HepG2 (cell line): ENCODE measurements around the gene DPM2. TPM values are rescaled to one million over a fixed set of nuclear protein-coding genes. Genes with fewer than 3 reads are reported as not detected.

Source experiments
- GATAD2A ChIP-seq: IDR thresholded peaks from 2 replicates; pipeline ENCODE4 v1.6.1; 2016
- HMGXB3 ChIP-seq: sonication (generic); formaldehyde crosslinking; IDR thresholded peaks from 2 replicates; pipeline ENCODE4 v1.4.0; 2020; ENCODE audit warnings: missing genetic modification reagents, borderline replicate concordance
- HOXD1 ChIP-seq: sonication (generic); formaldehyde crosslinking; IDR thresholded peaks from 2 replicates; pipeline ENCODE4 v1.5.0; 2020; ENCODE audit warnings: missing genetic modification reagents
- MAF1 ChIP-seq: sonication (generic); formaldehyde crosslinking; IDR thresholded peaks from 2 replicates; pipeline ENCODE4 v1.5.0; 2020; ENCODE audit warnings: missing genetic modification reagents, borderline replicate concordance
- PRDM4 ChIP-seq: sonication (generic); formaldehyde crosslinking; IDR thresholded peaks from 2 replicates; pipeline ENCODE4 v1.9.0; 2021; ENCODE audit warnings: missing genetic modification reagents, borderline replicate concordance
- RCOR2 ChIP-seq: IDR thresholded peaks from 2 replicates; pipeline ENCODE4 v1.6.1; 2016; ENCODE audit warnings: missing biosample characterization, missing genetic modification reagents
- TBX2 ChIP-seq: sonication (generic); formaldehyde crosslinking; IDR thresholded peaks from 2 replicates; pipeline ENCODE4 v1.5.0; 2020; ENCODE audit warnings: missing genetic modification reagents, mild to moderate bottlenecking, borderline replicate concordance
- ZNF451 ChIP-seq: sonication (generic); formaldehyde crosslinking; IDR thresholded peaks from 2 replicates; pipeline ENCODE4 v1.5.0; 2020; ENCODE audit warnings: mild to moderate bottlenecking, missing genetic modification reagents
- ZNF766 ChIP-seq: sonication (generic); formaldehyde crosslinking; IDR thresholded peaks from 2 replicates; pipeline ENCODE4 v1.5.0; 2020; ENCODE audit warnings: missing genetic modification reagents, borderline replicate concordance
- polyA plus RNA-seq, 8 experiments: library from polyadenylated mRNA; depleted of rRNA in 3 of 8; stranded (reverse) in 7 of 8; unstranded in 1 of 8; fragments of >200 nt; fragmentation: Illumina TruSeq in 4 of 8; extraction: Trizol in 4 of 8; gene quantifications; 2 replicates each; pipeline versions ENCODE4 v1.2.1 to v1.2.3, GENCODE V29; 2011 to 2016; ENCODE audit warnings: low read depth in 4 of 8, missing spikeins in 1 of 8, mixed read lengths in 1 of 8; ENCODE audit not compliant: insufficient read depth in 1 of 8
- total RNA-seq, 5 experiments: library from RNA; depleted of rRNA; stranded (reverse); fragments of >200 nt; fragmentation: Illumina TruSeq; extraction: Trizol; gene quantifications; 2 replicates each; pipeline ENCODE4 v1.2.3, GENCODE V29; 2016; ENCODE audit warnings: low read depth in 1 of 5
- TF ChIP-seq, protein P1 (sequence below): sonication (generic); formaldehyde crosslinking; IDR thresholded peaks from 2 replicates; pipeline ENCODE4 v1.9.0; 2021; ENCODE audit warnings: missing genetic modification reagents, borderline replicate concordance
- TF ChIP-seq, protein P2 (sequence below): IDR thresholded peaks from 2 replicates; pipeline ENCODE4 v1.6.1; 2016; ENCODE audit warnings: low read depth, missing genetic modification reagents, missing compliant biosample characterization
- TF ChIP-seq, protein P3 (sequence below): sonication (generic); formaldehyde crosslinking; conservative IDR thresholded peaks from 2 replicates; pipeline ENCODE4 v1.4.0; 2020; ENCODE audit warnings: missing genetic modification reagents

DPM2 gene
- total and polyA plus RNA-seq, 2 of the 13 experiments (the other 11 are each of a cell fraction or from before 2014, with no cell fraction given) = 24.8 to 35.3 TPM

DNA sequence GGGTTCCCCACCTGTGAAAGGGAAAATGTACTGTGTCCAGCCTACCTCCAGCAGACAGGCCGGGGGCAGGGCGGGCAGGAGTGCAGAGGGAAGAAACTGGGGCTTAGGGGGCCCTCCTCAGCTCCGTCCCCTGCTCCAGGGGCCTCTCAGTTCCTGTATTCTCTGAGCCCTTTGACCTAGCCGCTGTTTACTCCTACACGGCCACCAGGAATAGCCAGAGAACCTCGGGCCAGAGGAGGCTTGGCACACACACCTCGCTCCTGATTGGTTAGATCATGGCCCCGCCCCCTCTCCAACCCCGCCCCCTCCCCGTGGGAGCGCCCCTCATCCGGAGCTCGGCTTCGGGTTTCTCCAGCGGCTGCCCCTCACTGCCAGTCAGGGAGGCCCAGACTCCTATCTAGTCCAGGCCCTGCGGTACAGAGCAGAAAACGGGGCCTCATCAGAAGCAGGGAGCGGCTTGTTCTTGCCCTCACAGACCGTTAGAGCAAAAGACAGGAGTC lies 40.4 kb downstream of the DPM2 start (continued):
- TF ChIP-seq, protein P1, sequence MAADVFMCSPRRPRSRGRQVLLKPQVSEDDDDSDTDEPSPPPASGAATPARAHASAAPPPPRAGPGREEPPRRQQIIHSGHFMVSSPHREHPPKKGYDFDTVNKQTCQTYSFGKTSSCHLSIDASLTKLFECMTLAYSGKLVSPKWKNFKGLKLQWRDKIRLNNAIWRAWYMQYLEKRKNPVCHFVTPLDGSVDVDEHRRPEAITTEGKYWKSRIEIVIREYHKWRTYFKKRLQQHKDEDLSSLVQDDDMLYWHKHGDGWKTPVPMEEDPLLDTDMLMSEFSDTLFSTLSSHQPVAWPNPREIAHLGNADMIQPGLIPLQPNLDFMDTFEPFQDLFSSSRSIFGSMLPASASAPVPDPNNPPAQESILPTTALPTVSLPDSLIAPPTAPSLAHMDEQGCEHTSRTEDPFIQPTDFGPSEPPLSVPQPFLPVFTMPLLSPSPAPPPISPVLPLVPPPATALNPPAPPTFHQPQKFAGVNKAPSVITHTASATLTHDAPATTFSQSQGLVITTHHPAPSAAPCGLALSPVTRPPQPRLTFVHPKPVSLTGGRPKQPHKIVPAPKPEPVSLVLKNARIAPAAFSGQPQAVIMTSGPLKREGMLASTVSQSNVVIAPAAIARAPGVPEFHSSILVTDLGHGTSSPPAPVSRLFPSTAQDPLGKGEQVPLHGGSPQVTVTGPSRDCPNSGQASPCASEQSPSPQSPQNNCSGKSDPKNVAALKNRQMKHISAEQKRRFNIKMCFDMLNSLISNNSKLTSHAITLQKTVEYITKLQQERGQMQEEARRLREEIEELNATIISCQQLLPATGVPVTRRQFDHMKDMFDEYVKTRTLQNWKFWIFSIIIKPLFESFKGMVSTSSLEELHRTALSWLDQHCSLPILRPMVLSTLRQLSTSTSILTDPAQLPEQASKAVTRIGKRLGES (CRISPR knock-in tag) = no peak
- no peak for TF ChIP-seq HOXD1 (CRISPR knock-in tag)
- TF ChIP-seq HMGXB3 = no peak; the same call in 1 of the 2 replicates
- TF ChIP-seq, protein P2, sequence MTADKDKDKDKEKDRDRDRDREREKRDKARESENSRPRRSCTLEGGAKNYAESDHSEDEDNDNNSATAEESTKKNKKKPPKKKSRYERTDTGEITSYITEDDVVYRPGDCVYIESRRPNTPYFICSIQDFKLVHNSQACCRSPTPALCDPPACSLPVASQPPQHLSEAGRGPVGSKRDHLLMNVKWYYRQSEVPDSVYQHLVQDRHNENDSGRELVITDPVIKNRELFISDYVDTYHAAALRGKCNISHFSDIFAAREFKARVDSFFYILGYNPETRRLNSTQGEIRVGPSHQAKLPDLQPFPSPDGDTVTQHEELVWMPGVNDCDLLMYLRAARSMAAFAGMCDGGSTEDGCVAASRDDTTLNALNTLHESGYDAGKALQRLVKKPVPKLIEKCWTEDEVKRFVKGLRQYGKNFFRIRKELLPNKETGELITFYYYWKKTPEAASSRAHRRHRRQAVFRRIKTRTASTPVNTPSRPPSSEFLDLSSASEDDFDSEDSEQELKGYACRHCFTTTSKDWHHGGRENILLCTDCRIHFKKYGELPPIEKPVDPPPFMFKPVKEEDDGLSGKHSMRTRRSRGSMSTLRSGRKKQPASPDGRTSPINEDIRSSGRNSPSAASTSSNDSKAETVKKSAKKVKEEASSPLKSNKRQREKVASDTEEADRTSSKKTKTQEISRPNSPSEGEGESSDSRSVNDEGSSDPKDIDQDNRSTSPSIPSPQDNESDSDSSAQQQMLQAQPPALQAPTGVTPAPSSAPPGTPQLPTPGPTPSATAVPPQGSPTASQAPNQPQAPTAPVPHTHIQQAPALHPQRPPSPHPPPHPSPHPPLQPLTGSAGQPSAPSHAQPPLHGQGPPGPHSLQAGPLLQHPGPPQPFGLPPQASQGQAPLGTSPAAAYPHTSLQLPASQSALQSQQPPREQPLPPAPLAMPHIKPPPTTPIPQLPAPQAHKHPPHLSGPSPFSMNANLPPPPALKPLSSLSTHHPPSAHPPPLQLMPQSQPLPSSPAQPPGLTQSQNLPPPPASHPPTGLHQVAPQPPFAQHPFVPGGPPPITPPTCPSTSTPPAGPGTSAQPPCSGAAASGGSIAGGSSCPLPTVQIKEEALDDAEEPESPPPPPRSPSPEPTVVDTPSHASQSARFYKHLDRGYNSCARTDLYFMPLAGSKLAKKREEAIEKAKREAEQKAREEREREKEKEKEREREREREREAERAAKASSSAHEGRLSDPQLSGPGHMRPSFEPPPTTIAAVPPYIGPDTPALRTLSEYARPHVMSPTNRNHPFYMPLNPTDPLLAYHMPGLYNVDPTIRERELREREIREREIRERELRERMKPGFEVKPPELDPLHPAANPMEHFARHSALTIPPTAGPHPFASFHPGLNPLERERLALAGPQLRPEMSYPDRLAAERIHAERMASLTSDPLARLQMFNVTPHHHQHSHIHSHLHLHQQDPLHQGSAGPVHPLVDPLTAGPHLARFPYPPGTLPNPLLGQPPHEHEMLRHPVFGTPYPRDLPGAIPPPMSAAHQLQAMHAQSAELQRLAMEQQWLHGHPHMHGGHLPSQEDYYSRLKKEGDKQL (CRISPR knock-in tag) = no peak
- TF ChIP-seq MAF1 (CRISPR knock-in tag) = no peak
- TF ChIP-seq RCOR2 (CRISPR knock-in tag) = no peak
- no peak for TF ChIP-seq ZNF451 (CRISPR knock-in tag)
- TF ChIP-seq ZNF766 (CRISPR knock-in tag) = no peak
- TF ChIP-seq, protein P3, sequence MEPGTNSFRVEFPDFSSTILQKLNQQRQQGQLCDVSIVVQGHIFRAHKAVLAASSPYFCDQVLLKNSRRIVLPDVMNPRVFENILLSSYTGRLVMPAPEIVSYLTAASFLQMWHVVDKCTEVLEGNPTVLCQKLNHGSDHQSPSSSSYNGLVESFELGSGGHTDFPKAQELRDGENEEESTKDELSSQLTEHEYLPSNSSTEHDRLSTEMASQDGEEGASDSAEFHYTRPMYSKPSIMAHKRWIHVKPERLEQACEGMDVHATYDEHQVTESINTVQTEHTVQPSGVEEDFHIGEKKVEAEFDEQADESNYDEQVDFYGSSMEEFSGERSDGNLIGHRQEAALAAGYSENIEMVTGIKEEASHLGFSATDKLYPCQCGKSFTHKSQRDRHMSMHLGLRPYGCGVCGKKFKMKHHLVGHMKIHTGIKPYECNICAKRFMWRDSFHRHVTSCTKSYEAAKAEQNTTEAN (CRISPR knock-in tag) = no peak
- no peak for TF ChIP-seq PRDM4 (CRISPR knock-in tag)
- TF ChIP-seq GATAD2A (CRISPR knock-in tag) = peak; percentile 81; the same call in 1 of the 2 replicates
- TF ChIP-seq TBX2 (CRISPR knock-in tag) = no peak
